Fibroblast of the conjunctiva (primary cell): ENCODE data around the gene TBC1D1.

Source experiments
- DNase-seq: peaks from one replicate; pipeline ENCODE4 v3.0.0-alpha.2; 2010; ENCODE audit warnings: low read depth

The TBC1D1 gene

GRCh38 chr4:38078590-38079421 is 187.9 kb downstream of the TBC1D1 start:
- DNase-seq, result peak; percentile 64

GRCh38 chr4:38080061-38080974 is 189.4 kb downstream of the TBC1D1 start:
- DNase-seq, result no peak

DNA sequence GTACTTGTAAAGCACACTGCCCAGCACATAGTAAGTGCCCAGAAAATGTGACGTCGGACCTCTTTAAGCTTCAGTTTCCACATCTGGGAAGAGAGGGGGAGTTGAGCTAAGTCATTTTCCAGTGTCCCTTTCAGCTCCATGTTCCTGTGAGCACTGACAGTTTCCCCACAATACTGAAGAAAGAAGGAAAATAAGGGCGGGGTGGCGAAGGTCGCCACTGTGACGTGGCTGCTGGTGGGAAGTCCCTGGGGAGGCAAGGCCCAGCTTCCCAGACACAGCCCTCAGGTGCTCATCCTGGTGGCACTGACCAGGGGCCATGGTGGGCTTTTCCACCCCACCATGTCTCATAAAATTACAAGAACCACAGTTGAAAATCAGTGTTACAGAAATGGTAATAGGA is 191.1 kb downstream of the TBC1D1 start:
- no peak for DNase-seq

DNA sequence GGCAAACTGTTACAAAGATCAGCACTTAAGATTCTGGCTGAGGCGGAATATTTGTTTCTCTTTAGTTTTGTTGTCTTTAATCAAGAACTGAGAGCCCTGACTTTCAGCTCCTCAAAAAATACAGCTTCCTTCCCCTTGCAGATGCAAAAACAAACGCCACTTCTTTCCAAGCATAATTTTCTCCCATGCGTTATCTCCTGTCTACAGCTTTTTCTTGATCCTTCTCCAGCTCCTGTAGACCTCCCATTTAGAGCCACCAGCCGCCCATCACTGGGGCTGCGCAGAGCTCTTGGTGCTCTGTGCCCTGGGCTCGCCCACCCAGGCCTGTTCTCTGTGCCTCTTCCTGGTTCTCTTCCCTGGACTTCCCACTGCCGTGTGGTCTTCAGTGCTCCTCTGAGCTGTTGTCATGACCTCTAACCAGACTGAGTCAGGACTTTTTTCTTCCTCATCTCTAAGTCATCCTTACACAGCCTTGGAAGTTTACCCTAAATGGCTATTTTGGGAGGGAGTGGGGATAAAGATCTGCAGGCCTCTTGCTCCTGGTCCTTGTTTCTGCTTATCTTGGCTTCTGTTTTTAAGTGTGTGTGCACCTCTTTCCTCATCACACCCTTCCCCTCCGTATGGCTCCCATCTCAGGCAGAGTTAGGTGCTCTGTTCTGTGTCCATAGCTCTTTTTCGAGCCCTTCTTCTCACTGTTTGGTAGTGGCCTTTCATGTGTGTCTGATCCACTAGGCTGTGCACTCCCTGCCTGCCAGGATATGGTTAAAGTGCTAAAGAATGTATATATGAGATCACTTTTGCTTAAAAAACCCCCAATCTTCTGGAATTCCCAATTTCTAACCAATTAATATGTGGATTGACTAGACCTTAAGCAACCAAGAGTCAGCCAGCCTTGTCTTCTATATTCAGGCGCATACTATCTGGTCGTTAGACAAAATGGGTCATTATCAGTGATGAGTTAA is 191.8 kb downstream of the TBC1D1 start:
- DNase-seq, result no peak

DNA sequence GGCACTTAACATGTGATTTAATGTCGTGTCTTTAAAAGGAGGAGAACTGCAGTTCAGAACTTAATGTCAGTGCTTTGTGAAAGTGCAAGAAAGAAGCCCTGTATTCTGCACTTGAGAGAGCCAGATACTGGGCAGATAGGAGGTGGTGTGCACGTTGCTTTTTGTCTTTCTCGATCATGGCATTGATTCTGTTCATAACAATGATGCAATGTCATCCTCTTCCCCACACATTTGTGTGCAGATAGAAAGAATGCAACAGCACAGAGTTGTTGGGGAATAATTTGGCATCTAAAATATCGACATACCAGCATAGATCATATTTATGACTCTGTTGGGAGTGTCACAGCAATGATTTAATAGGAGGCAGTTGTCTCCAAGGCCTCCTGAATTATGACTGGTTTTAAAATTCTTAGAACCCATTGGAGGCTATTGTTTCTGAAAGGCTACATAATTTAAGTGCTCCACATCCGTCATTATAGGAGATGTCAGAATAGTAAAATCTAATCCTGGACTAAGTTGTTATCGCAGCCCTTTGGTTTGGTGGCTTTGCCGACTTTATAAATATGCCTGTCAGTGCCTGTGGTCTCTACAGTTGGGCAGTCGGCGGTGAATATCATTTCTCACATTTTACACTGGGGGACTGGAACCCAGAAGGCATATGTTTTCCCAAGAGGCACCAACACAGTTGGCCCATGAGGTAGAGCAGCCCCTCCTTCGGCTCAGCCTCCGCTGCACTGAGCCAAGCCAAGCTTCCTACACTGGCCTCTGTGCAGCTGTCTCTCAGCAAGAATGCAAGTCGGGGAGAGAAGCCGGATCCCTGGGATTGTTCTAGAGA is 194.2 kb downstream of the TBC1D1 start:
- DNase-seq, result no peak

- DNase-seq, result no peak
Measured at GRCh38 chr4:38085751-38086150, 194.9 kb downstream of the TBC1D1 start.

GRCh38 chr4:38086151-38086848 is 195.4 kb downstream of the TBC1D1 start:
- DNase-seq, result no peak

- no peak for DNase-seq
Measured at GRCh38 chr4:38086849-38087226, 196.0 kb downstream of the TBC1D1 start.

- no peak for DNase-seq
Measured at GRCh38 chr4:38088321-38088720, 197.4 kb downstream of the TBC1D1 start.

DNA sequence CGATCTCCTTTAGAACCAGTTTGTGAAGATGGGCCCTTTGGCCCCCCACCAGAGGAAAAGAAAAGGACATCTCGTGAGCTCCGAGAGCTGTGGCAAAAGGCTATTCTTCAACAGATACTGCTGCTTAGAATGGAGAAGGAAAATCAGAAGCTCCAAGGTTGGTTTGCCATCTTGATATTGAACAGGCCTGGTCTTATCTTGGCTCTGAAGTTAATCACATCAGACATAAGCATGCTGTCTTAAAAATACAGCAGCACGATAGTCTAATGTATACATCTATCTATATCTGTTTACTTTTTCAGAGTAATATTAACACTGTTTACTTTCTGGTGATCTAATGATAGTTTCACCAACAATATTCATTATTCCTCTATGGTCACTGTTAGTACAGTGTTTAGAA is 199.1 kb downstream of the TBC1D1 start:
- no peak for DNase-seq

GRCh38 chr4:38090455-38091246 is 199.8 kb downstream of the TBC1D1 start:
- DNase-seq, result no peak

DNA sequence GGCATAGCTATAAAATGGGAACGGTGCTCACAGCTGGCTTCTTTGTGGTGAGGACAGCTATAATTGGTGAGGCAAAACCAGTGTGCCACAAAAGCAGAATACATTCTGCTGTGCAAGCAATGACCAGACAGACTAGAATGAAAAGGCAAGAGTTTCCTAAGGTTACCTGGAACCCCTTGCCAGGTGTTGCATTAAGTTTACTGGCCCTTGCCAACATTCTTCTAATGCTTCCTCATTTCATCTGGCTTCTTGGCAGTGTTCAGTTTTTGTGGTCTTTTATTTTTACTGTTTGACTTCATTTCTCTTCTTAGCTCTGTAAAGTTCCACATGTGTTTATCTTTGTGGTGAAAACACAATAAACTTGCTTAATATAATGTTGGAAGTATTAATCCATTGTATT is 200.8 kb downstream of the TBC1D1 start:
- DNase-seq, result no peak

DNA sequence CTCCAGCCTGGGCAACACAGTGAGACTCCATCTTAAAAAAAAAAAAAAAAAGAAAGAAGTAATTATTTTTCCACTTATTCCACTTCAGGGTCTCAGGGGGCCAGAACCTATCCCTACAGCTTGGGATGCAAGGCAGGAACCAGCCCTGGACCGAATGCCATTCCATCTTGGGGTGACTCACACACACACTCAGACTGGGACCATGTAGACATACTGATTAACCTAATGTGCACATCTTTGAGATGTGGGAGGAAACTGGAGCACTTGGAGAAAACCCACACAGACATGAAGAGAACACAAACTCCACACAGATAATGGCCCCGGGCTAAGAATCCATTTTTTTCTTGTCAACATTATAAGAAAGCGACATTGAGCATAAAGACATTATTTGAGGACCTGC is 201.8 kb downstream of the TBC1D1 start:
- DNase-seq, result no peak

GRCh38 chr4:38094419-38094818 is 203.5 kb downstream of the TBC1D1 start:
- DNase-seq, result no peak

DNA sequence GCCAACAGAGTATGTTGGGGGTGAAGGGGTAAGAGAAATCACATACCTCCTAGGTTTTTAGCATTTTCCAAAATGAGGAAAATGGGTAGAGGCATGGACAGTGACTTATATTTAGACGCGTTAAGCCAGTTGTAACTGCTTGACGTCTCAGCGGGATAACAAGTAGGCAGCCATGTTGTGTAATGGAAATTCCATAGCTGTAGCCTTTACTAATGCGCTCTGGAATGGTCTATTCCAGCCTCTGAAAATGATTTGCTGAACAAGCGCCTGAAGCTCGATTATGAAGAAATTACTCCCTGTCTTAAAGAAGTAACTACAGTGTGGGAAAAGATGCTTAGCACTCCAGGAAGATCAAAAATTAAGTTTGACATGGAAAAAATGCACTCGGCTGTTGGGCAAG is 204.8 kb downstream of the TBC1D1 start:
- no peak for DNase-seq

DNA sequence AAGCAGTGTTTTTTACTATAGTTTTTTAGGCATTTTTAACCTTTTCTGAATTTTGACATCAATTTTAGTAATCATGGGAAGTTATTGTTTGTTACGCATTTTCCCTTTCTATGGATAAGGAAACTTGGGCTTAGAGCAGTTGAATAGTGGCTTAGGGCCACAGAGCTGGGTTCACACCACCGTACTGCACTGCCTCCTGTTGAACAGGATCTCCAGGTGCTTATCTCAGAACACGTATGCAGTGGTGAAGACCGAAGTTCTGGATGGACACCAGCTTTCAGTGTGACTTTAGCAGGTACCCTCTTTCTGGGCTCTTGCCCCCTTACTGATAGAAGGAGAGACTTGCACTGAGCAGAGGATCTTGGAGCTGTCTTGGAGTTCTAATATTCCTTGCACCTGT is 206.9 kb downstream of the TBC1D1 start:
- DNase-seq, result no peak

- no peak for DNase-seq
Measured at GRCh38 chr4:38099020-38099600, 208.2 kb downstream of the TBC1D1 start.

- no peak for DNase-seq
Measured at GRCh38 chr4:38099908-38100407, 209.1 kb downstream of the TBC1D1 start.
